Thoracic aorta (tissue), 2 donors: ENCODE measurements around the gene EVX1. TPM values are rescaled to one million over a fixed set of nuclear protein-coding genes. Genes with fewer than 3 reads are reported as not detected.

Experiments used
- ATAC-seq: fragments of 150-250 bp; one replicate; pipeline ENCODE4 v1.8.0; 2017; ENCODE audit warnings: low read depth; ENCODE audit not compliant: insufficient number of reproducible peaks, low FRiP score
- DNase-seq: peaks from one replicate; pipeline ENCODE4 v3.0.0-alpha.2; 2020; ENCODE audit warnings: low spot score
- H3K27ac ChIP-seq, 2 donors: fragments of 200-600 bp; sonication (generic); 1 replicate in 1 of 2; 2 replicates in 1 of 2; pipeline ENCODE4 v1.5.1; 2016; ENCODE audit warnings: mild to moderate bottlenecking in 2 of 2, moderate library complexity in 2 of 2
- H3K27me3 ChIP-seq: fragments of 200-600 bp; sonication (generic); replicated peaks from 2 replicates; pipeline ENCODE4 v1.6.0; 2016; ENCODE audit warnings: mild to moderate bottlenecking; ENCODE audit not compliant: insufficient read depth
- H3K36me3 ChIP-seq: fragments of 200-600 bp; sonication (generic); one replicate; pipeline ENCODE4 v1.5.1; 2016
- H3K4me1 ChIP-seq, 2 donors: fragments of 200-600 bp; sonication (generic); 1 replicate in 1 of 2; 2 replicates in 1 of 2; pipeline versions ENCODE4 v1.5.1 to v1.6.0; 2016; ENCODE audit warnings: low read depth in 2 of 2, mild to moderate bottlenecking in 1 of 2; ENCODE audit not compliant: control insufficient read depth in 1 of 2
- H3K4me3 ChIP-seq: fragments of 200-600 bp; sonication (generic); 2 replicates; pipeline ENCODE4 v1.5.1; 2016; ENCODE audit warnings: mild to moderate bottlenecking
- H3K9me3 ChIP-seq: fragments of 200-600 bp; sonication (generic); 2 replicates; pipeline ENCODE4 v1.5.1; 2016
- total RNA-seq, 2 donors: library from RNA; depleted of rRNA; stranded (reverse); fragments of >200 nt; gene quantifications; one replicate each; pipeline versions ENCODE4 v1.1.0 to v1.2.3, GENCODE V29; 2016
- TF ChIP-seq, protein P1 (sequence below): fragments of 200-600 bp; sonication (generic); IDR thresholded peaks from one replicate; pipeline ENCODE4 v1.5.1; 2019; ENCODE audit warnings: antibody characterized with exemption

The EVX1 gene
- total RNA-seq, 2 donors from 2014 or later = not detected

DNA sequence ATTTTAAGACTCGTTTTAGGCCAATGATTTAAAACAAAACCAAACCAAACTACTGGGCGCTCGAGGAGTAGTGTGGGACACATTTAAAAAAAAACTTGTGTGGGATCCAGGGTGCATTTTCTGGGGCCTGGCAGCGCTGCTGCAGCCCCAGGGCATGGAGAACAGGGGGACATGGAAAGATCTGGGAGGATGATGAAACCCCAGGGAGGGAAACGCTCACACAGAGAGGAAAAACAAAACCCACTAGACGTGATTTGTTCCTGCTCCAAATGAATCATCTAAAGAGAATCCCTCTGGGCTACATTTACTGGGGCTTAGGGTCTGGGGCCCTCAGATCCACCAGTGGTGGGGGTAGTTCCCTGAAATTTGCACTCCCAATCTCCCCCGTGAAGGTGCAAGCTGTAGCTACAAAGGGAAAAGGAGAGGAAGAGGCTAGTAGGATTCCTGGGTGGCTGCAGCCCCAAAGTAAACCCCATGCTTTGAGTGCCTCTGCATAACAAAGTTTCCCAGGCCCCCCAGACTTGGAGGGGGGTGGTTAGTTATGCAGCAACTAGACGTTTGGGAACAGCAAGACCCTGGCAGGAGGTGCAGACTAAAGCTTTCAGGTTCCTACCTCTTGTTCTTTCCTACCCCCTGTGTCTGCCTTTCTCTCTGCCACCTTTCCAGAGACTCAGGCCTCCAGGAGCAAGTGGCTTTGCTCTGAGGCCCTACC lies 28.2 kb upstream of the EVX1 start:
- no peaks in the 10 kb centered on the region for H3K36me3 ChIP-seq
- peaks cover 4 to 15% of the 10 kb centered on the region in 2 donors for H3K4me1 ChIP-seq
- DNase-seq (no peak), ATAC-seq (no peak)
- H3K4me3 ChIP-seq = no peak overlapping the region
- TF ChIP-seq, protein P1, sequence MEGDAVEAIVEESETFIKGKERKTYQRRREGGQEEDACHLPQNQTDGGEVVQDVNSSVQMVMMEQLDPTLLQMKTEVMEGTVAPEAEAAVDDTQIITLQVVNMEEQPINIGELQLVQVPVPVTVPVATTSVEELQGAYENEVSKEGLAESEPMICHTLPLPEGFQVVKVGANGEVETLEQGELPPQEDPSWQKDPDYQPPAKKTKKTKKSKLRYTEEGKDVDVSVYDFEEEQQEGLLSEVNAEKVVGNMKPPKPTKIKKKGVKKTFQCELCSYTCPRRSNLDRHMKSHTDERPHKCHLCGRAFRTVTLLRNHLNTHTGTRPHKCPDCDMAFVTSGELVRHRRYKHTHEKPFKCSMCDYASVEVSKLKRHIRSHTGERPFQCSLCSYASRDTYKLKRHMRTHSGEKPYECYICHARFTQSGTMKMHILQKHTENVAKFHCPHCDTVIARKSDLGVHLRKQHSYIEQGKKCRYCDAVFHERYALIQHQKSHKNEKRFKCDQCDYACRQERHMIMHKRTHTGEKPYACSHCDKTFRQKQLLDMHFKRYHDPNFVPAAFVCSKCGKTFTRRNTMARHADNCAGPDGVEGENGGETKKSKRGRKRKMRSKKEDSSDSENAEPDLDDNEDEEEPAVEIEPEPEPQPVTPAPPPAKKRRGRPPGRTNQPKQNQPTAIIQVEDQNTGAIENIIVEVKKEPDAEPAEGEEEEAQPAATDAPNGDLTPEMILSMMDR = no peak
- H3K9me3 ChIP-seq = no peaks in the 10 kb centered on the region
- peaks cover 6% of the 10 kb centered on the region for H3K27me3 ChIP-seq
- no peak overlapping the region for H3K27ac ChIP-seq

DNA sequence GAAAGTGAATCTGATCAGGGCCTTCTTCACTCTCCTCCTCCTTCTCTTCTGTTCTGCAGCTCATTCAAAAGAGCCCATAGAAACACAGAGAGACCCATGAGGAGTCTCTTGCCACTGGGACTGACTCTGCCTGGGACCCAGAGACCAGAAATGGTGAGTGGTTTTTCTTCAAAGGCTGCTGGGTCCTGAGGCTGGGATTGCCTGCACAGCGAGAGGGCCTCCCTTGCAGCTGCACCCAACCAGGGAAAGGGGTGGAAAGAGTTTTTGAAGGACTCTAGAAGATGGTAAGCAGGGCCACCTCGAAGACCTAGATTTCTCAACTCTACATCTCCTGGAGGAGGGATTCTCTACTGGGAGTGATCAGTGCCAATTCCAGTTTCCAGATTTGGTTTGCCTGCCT lies 27.2 kb upstream of the EVX1 start:
- ATAC-seq (no peak), DNase-seq (no peak)
- H3K27me3 ChIP-seq = peaks cover 6% of the 10 kb centered on the region
- H3K4me1 ChIP-seq = peaks cover 4 to 14% of the 10 kb centered on the region in 2 donors
- H3K27ac ChIP-seq = no peak overlapping the region
- H3K9me3 ChIP-seq = no peaks in the 10 kb centered on the region
- H3K4me3 ChIP-seq = no peak overlapping the region
- TF ChIP-seq, protein P1 = no peak
- H3K36me3 ChIP-seq = no peaks in the 10 kb centered on the region

DNA sequence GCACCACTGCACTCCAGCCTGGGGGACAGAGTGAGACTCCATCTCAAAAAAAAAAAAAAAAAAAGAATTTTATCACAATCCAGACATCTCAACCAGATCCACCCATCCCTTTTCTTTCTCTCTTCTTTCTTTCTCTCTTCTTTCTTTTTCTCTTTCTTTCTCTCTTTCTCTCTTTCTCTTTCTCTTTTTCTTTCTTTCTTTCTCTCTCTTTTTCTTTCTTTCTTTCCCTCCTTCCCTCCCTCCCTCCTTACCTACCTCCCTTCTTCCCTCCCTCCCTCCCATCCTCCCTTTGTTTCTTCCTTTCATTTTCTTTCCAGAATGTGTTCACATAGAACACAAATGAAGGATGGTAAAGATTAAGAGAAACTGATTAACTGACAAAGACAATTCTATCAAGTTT lies 24.7 kb upstream of the EVX1 start:
- TF ChIP-seq, protein P1 = no peak
- H3K4me1 ChIP-seq = peaks cover 0 to 6% of the 10 kb centered on the region in 2 donors
- H3K27ac ChIP-seq = no peak overlapping the region
- H3K9me3 ChIP-seq = no peaks in the 10 kb centered on the region
- peaks cover 8% of the 10 kb centered on the region for H3K27me3 ChIP-seq
- H3K4me3 ChIP-seq = no peak overlapping the region
- ATAC-seq (no peak), DNase-seq (no peak)
- H3K36me3 ChIP-seq = no peaks in the 10 kb centered on the region

GRCh38 chr7:27219821-27220220 lies 22.8 kb upstream of the EVX1 start:
- no peak for ATAC-seq
- H3K27me3 ChIP-seq = peaks cover 22% of the 10 kb centered on the region
- DNase-seq = no peak
- no peaks in the 10 kb centered on the region for H3K4me1 ChIP-seq
- H3K4me3 ChIP-seq = no peak overlapping the region
- TF ChIP-seq, protein P1 = no peak
- H3K36me3 ChIP-seq = no peaks in the 10 kb centered on the region
- H3K27ac ChIP-seq = no peak overlapping the region
- H3K9me3 ChIP-seq = no peaks in the 10 kb centered on the region

DNA sequence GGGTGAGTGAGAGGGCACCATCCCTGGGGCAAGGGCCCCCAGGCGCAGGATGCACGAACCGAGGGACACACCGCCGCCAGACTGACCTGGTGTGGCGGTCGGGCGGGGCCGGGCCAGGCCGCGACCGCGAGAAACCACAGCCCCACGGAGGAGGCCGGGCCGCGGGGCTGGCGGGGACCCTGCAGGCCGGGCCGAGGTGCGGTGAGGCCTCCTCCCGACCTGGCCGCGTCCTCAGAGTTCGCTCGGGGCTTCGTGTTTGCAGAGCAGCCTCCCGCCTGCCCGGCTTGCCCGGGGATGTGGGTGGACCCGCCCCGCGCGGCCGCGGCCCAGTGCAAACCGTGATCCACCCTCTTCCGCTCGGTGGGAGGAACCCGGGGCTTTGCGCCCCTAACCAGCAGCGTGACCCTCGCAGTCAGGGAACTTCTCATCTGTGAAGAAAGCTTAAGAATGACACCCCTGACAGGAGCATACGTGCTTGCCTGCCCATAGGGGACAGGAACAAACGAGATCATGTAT lies 22.1 kb upstream of the EVX1 start:
- H3K27me3 ChIP-seq = peaks cover 26% of the 10 kb centered on the region
- ATAC-seq = no peak

More for the DNA sequence above, 22.1 kb upstream of the EVX1 start:
- Histone ChIP-seq H3K27ac (no peak overlapping the region), H3K4me1 (no peaks in the 10 kb centered on the region), H3K9me3 (no peaks in the 10 kb centered on the region), H3K36me3 (no peaks in the 10 kb centered on the region), H3K4me3 (peak overlapping the region; percentile 19)
- DNase-seq = no peak
- TF ChIP-seq, protein P1 = no peak
